GM19238 (cell line): ENCODE data around the gene TMEM41A.
"Not testable (repeated sequence)": the region's sequence is repeated elsewhere in the genome, so short reads cannot be mapped to it uniquely, and the experiment has no call there.

Source experiments
- DNase-seq: peaks from one replicate; pipeline ENCODE4 v3.0.0; 2011; ENCODE audit warnings: low spot score; ENCODE audit not compliant: insufficient read length

TMEM41A gene

GRCh38 chr3:185488465-185488864 lies 10.4 kb downstream of the TMEM41A start:
- DNase-seq: no peak

GRCh38 chr3:185486394-185486793 lies 12.4 kb downstream of the TMEM41A start:
- DNase-seq: no peak

GRCh38 chr3:185484296-185484695 lies 14.5 kb downstream of the TMEM41A start:
- DNase-seq: no peak

GRCh38 chr3:185479373-185479945 lies 19.4 kb downstream of the TMEM41A start:
- DNase-seq: no peak

GRCh38 chr3:185477316-185477715 lies 21.5 kb downstream of the TMEM41A start:
- no peak for DNase-seq

- not testable (repeated sequence) for DNase-seq
Observed at GRCh38 chr3:185474922-185475321, 23.9 kb downstream of the TMEM41A start.

- DNase-seq: no peak
Observed at GRCh38 chr3:185473290-185473815, 25.5 kb downstream of the TMEM41A start.

GRCh38 chr3:185470323-185470722 lies 28.5 kb downstream of the TMEM41A start:
- DNase-seq: no peak

- DNase-seq: no peak
Observed at GRCh38 chr3:185469542-185469941, 29.3 kb downstream of the TMEM41A start.

GRCh38 chr3:185466123-185466522 lies 32.7 kb downstream of the TMEM41A start:
- not testable (repeated sequence) for DNase-seq

- no peak for DNase-seq
Observed at GRCh38 chr3:185465471-185465870, 33.4 kb downstream of the TMEM41A start.

- DNase-seq: no peak
Observed at GRCh38 chr3:185460719-185461350, 38.0 kb downstream of the TMEM41A start.

GRCh38 chr3:185460309-185460708 lies 38.5 kb downstream of the TMEM41A start:
- DNase-seq: no peak

- no peak for DNase-seq
Observed at GRCh38 chr3:185457376-185457775, 41.5 kb downstream of the TMEM41A start.

- not testable (repeated sequence) for DNase-seq
Observed at GRCh38 chr3:185451432-185451831, 47.4 kb downstream of the TMEM41A start.

GRCh38 chr3:185448107-185448506 lies 50.7 kb downstream of the TMEM41A start:
- no peak for DNase-seq

GRCh38 chr3:185444329-185444728 lies 54.5 kb downstream of the TMEM41A start:
- no peak for DNase-seq

- no peak for DNase-seq
Observed at GRCh38 chr3:185442031-185442430, 56.8 kb downstream of the TMEM41A start.

GRCh38 chr3:185439745-185440466 lies 58.9 kb downstream of the TMEM41A start:
- no peak for DNase-seq
